ENCODE measurements around the gene HSD17B14. TPM values are rescaled to one million over a fixed set of nuclear protein-coding genes. Genes with fewer than 3 reads are reported as not detected.

HSD17B14 gene
- total and polyA plus RNA-seq, 9 of the 15 experiments (the other 6 are each of a cell fraction or from before 2014, with no cell fraction given), result 0.16 TPM; not detected in 8

DNA sequence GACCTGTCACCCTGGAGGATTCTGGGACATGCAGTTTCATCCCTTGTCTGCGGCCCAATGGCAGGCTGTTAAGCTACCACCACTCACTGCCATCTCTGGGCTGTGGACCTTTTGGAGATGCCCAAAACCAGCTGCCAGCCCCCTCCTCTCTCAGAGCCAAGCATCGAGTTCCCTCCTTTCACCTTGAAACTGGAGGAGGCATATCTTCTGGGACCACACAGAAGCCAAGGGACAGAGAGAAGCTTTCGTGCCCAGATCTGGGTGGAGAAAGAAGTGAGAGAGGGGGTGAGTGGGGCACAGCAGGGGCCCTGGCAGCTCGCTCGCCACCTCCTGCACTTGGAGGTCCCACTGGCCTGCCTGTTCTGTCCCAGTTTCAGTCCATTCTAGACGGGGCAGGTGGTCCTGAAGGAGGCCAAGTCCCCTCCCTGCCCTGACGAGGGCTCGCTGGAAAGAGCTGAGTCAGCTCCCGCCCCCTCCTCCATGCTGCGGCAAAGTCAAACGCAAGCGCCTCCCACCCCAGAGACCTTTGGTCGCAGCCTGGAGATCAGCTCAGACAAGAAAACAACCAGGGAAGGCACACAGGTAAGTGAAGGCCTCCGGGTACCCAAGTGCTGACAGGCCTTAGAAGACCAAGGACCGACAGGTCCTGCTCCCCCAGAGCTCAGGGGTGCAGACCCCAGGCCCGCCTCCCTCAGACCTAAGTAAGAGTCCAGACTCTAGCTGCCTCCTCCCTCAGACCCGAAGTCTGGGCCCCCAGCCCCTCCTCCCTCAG is 29.3 kb downstream of the HSD17B14 start (continued):
- TF ChIP-seq ZBTB49 (CRISPR knock-in tag; IDR thresholded peaks at IDR 0.05; ENCODE audit: borderline replicate concordance) (no peak), MBD2 (IDR thresholded peaks at IDR 0.05; ENCODE audit: borderline replicate concordance, low read depth) (no peak), ARNT (IDR thresholded peaks at IDR 0.05) (no peak), ESRRA (IDR thresholded peaks at IDR 0.05; ENCODE audit: borderline replicate concordance, low read depth) (no peak), SMAD1 (IDR thresholded peaks at IDR 0.05; ENCODE audit: low read depth, low read length, partially characterized antibody) (no peak), KLF13 (tag; IDR thresholded peaks at IDR 0.05; ENCODE audit: borderline replicate concordance, low read depth) (0 out of 2 replicates have a peak, but pooled peaks have one; percentile 21), BRCA1 (IDR thresholded peaks at IDR 0.05) (no peak), BRCA1 (CRISPR knock-in tag; IDR thresholded peaks at IDR 0.05) (no peak), NR2C1 (IDR thresholded peaks at IDR 0.05) (no peak), NR2C1 (tag; IDR thresholded peaks at IDR 0.05) (0 out of 2 replicates have a peak, but pooled peaks have one; percentile 33), FOXP1 (CRISPR knock-in tag; IDR thresholded peaks at IDR 0.05) (no peak), PRPF4 (IDR thresholded peaks at IDR 0.05; ENCODE audit: insufficient read depth, low read depth, low read length, poor library complexity, severe bottlenecking) (no peak), ZNF212 (CRISPR knock-in tag; IDR thresholded peaks at IDR 0.05) (no peak), RBM15 (IDR thresholded peaks at IDR 0.05; ENCODE audit: insufficient read depth, low read length) (no peak), ZNF77 (CRISPR knock-in tag; IDR thresholded peaks at IDR 0.05) (no peak), PKNOX1 (IDR thresholded peaks at IDR 0.05) (peak; percentile 52), TEAD1 (CRISPR knock-in tag; IDR thresholded peaks at IDR 0.05) (no peak), HCFC1 (IDR thresholded peaks at IDR 0.05; ENCODE audit: low read depth, low read length) (no peak; the same call in 1 of the 2 replicates), MTA1 (IDR thresholded peaks at IDR 0.05; ENCODE audit: borderline replicate concordance) (no peak)
- TF ChIP-seq, protein P1, sequence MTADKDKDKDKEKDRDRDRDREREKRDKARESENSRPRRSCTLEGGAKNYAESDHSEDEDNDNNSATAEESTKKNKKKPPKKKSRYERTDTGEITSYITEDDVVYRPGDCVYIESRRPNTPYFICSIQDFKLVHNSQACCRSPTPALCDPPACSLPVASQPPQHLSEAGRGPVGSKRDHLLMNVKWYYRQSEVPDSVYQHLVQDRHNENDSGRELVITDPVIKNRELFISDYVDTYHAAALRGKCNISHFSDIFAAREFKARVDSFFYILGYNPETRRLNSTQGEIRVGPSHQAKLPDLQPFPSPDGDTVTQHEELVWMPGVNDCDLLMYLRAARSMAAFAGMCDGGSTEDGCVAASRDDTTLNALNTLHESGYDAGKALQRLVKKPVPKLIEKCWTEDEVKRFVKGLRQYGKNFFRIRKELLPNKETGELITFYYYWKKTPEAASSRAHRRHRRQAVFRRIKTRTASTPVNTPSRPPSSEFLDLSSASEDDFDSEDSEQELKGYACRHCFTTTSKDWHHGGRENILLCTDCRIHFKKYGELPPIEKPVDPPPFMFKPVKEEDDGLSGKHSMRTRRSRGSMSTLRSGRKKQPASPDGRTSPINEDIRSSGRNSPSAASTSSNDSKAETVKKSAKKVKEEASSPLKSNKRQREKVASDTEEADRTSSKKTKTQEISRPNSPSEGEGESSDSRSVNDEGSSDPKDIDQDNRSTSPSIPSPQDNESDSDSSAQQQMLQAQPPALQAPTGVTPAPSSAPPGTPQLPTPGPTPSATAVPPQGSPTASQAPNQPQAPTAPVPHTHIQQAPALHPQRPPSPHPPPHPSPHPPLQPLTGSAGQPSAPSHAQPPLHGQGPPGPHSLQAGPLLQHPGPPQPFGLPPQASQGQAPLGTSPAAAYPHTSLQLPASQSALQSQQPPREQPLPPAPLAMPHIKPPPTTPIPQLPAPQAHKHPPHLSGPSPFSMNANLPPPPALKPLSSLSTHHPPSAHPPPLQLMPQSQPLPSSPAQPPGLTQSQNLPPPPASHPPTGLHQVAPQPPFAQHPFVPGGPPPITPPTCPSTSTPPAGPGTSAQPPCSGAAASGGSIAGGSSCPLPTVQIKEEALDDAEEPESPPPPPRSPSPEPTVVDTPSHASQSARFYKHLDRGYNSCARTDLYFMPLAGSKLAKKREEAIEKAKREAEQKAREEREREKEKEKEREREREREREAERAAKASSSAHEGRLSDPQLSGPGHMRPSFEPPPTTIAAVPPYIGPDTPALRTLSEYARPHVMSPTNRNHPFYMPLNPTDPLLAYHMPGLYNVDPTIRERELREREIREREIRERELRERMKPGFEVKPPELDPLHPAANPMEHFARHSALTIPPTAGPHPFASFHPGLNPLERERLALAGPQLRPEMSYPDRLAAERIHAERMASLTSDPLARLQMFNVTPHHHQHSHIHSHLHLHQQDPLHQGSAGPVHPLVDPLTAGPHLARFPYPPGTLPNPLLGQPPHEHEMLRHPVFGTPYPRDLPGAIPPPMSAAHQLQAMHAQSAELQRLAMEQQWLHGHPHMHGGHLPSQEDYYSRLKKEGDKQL (CRISPR knock-in tag; IDR thresholded peaks at IDR 0.05; ENCODE audit: borderline replicate concordance), result no peak

Measured in K562 (cell line).